ENCODE measurements around the gene DAD1. TPM values are rescaled to one million over a fixed set of nuclear protein-coding genes. Genes with fewer than 3 reads are reported as not detected.
A peak's percentile ranks its signal among the peaks of the same experiment; 100 is the strongest.

The DAD1 gene
- total and polyA plus RNA-seq, 8 donors, result 192 to 251 (median 201) TPM

DNA sequence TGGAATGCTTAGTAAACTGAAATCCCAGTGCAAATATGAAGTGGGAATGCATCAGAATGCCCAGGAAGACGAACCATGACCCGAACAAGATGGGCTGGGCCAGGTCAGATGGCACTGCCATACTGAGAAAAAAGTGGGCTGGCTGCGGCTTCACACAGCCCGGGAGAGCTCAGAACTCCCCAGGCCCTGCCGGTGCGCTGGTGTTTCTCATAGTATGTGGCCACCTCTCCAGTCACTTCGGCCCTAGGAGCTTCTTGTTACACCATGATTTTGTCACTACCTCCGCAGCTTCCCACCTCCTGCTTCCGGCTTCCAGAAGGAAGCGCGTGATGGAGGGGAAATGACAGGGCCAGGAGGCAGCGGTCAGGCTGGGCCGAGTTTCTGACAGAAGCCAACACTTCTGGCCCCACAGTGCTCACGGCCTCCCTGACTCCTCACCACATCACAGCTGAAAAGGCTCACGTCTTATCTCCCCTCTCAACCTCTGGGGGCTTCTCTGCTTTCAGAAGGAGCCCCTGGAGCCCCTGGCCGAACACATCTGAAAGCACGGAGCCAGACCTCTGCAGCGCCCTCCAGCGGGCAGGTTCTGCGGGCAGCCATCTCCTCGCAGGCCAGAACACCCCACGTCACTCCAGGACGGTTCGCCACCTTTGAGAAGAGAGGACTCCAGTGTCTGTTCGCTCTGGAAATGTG is 30.7 kb downstream of the DAD1 start:
- Histone ChIP-seq H3K27ac (peak overlapping the region; percentile 56 to 60), H3K9me3 (no peaks in the 10 kb centered on the region), H3K4me3 (no peak overlapping the region), H3K4me1 (peaks cover 16 to 69% of the 10 kb centered on the region in 2 donors), H3K36me3 (peaks cover 0 to 4% of the 10 kb centered on the region in 2 donors), H3K27me3 (no peaks in the 10 kb centered on the region)
- intact Hi-C loops (cut with DNase I), result no loop called here
- DNase-seq (no peak), ATAC-seq (no peak)
- TF ChIP-seq, protein P1, sequence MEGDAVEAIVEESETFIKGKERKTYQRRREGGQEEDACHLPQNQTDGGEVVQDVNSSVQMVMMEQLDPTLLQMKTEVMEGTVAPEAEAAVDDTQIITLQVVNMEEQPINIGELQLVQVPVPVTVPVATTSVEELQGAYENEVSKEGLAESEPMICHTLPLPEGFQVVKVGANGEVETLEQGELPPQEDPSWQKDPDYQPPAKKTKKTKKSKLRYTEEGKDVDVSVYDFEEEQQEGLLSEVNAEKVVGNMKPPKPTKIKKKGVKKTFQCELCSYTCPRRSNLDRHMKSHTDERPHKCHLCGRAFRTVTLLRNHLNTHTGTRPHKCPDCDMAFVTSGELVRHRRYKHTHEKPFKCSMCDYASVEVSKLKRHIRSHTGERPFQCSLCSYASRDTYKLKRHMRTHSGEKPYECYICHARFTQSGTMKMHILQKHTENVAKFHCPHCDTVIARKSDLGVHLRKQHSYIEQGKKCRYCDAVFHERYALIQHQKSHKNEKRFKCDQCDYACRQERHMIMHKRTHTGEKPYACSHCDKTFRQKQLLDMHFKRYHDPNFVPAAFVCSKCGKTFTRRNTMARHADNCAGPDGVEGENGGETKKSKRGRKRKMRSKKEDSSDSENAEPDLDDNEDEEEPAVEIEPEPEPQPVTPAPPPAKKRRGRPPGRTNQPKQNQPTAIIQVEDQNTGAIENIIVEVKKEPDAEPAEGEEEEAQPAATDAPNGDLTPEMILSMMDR (IDR thresholded peaks at IDR 0.05), result peak in 1 of 2 donors; percentile 16

DNA sequence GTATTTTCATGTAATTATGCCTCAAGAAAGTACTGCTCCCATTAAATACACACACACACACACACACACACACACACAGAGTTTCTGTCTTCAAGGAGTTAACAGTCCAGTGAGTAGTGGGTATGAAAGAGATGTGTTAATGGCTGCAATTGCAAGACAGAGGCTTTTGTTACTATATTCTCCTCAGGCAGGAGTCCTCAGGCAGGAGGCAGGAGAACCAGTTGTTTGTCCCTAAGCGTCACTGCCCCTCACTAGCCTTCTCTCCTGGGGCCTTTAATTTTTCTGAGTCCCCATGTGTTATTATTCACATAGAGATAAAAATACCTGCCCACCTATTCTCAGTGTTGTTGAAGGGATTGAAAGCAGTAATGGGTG is 31.2 kb downstream of the DAD1 start:
- intact Hi-C loops (cut with DNase I), result no loop called here
- TF ChIP-seq, protein P1 (IDR thresholded peaks at IDR 0.05), result no peak
- H3K4me1 ChIP-seq, result peaks cover 16 to 66% of the 10 kb centered on the region in 2 donors
- DNase-seq (no peak), ATAC-seq (no peak)
- H3K36me3 ChIP-seq, result no peaks in the 10 kb centered on the region
- no peaks in the 10 kb centered on the region for H3K27me3 ChIP-seq
- no peaks in the 10 kb centered on the region for H3K9me3 ChIP-seq
- H3K27ac ChIP-seq, result peak overlapping the region; percentile 56 to 60
- H3K4me3 ChIP-seq, result no peak overlapping the region

DNA sequence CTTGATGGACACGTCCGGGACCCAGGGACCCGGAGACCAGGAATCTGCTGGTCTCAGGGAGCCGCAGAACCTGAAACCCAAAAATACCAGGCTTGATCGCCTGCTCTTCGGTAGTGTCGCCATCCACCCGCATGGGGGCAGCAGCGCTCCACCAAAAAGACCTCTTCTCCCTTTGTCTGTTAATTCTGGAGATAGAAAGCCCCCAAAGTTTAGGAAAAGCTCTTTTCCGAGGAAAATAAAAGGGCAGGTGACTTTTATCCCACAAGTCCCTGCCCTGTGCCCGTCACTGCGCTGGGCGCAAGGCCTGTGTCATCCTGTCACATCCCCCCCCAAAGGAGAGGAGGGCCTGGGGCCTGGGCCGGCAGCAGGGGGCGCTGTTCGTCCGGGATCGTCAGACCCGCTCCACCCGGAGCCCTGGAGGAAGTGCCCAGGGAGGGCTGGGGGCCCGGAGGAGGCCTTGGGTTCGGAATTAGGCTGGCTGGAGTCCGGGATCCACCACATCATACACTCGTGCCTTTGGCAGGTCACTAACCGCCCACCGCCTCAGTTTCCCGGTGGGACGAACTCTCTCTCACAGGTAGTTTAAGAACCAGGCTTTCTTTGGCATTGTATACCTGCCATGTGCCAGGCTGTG is 31.9 kb downstream of the DAD1 start:
- H3K4me3 ChIP-seq, result peak overlapping the region; percentile 6 to 8
- H3K27ac ChIP-seq, result peak overlapping the region; percentile 61 to 75

DNA sequence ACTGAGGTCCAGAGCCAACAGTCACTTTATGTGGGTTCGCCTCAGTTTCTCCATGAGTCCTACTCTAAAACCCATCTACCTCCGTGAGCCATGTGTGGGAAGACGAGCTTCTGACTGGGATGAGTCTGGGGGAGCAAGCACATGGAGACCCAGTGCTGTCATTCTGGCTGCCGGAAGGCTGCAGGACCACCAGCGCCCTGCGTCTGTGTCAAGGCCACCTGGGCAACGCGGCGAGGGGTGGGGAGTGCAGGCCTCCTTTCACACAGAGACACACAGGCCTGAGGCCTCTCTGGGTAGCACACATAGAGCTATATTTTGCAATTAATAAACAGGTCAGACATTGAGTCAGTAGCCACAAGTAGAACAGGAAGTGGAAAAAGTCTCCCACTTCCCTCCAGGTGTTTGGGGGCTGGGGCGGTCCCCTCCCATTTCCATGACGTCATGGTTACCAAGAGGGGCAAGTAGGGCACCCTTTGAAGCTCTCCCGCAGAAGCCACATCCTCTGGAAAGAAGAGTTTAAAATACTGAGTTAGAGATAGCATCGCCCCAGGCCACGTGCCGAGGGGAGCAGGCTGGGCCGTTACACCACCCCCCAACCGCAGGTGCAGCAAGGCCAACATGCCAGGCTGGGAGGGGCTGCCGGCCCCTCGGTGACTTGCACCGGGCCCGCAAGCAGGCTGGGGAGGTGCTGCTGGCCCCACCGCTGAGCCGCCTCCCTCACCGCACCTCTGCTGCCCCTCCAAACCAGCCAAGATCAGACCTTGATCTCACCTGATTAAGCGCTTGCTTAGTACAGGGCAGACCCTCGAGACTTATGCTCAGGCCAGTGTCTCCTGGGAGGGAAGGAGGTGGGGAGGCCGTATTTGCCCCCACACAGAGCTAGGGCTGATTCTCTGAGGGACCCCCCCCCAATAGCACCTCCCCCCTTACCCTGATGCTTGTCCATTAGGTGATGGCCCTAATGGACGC is 32.7 kb downstream of the DAD1 start:
- Histone ChIP-seq H3K36me3 (no peaks in the 10 kb centered on the region), H3K9me3 (no peaks in the 10 kb centered on the region), H3K27ac (peak overlapping the region; percentile 61 to 75), H3K27me3 (no peaks in the 10 kb centered on the region), H3K4me3 (peak overlapping the region in 1 of 2 donors; percentile 6), H3K4me1 (peaks cover 16 to 51% of the 10 kb centered on the region in 2 donors)
- intact Hi-C loops (cut with DNase I), result no loop called here
- TF ChIP-seq, protein P1 (IDR thresholded peaks at IDR 0.05), result no peak
- DNase-seq (peak in 2 of 4 donors; percentile 78 to 83), ATAC-seq (peak; percentile 32)

More for the DNA sequence above, 31.9 kb downstream of the DAD1 start:
- Histone ChIP-seq H3K9me3 (no peaks in the 10 kb centered on the region), H3K4me1 (peaks cover 16 to 59% of the 10 kb centered on the region in 2 donors), H3K27me3 (no peaks in the 10 kb centered on the region), H3K36me3 (no peaks in the 10 kb centered on the region)
- ATAC-seq, result peak; percentile 71
- intact Hi-C loops (cut with DNase I), result no loop called here
- peak; percentile 78 to 96 (median 88) for DNase-seq
- TF ChIP-seq, protein P1 (IDR thresholded peaks at IDR 0.05), result peak; percentile 99
